D721Med (cell line): ENCODE results near the gene L3MBTL1.

Experiments
- DNase-seq: peaks from one replicate; pipeline ENCODE4 v3.0.0; 2011; ENCODE audit warnings: low spot score; ENCODE audit not compliant: insufficient read length
- FAIRE-seq: peaks from 2 replicates; lab custom pipeline; 2011; peaks lifted over from hg19 to GRCh38; lab: Jason Lieb, UNC
- TF ChIP-seq, protein P1 (sequence below): IDR thresholded peaks from 2 replicates; pipeline ENCODE4 v1.5.1; 2012; ENCODE audit warnings: mild to moderate bottlenecking, control low read depth; ENCODE audit not compliant: insufficient read depth; ENCODE audit errors: missing control alignments

L3MBTL1 gene

DNA sequence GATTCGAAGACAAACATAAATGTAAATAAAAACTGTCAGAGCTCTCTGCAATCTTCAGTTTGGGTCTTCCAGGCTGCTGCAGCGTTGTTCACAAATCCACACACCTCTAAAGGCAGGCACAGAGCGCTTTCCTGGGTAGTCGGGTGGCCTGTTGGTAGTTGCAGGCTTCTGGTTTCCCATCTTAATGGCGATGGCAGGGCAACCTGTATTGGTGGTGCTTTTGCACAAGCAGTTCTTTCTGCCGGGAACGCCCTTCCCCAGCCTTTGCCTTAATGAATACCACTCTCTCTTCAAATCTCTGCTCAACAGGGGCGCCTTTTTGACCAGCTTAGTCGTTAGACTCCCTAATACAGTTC is 82.5 kb downstream of the L3MBTL1 start:
- FAIRE-seq (no peak), DNase-seq (no peak)
- TF ChIP-seq, protein P1, sequence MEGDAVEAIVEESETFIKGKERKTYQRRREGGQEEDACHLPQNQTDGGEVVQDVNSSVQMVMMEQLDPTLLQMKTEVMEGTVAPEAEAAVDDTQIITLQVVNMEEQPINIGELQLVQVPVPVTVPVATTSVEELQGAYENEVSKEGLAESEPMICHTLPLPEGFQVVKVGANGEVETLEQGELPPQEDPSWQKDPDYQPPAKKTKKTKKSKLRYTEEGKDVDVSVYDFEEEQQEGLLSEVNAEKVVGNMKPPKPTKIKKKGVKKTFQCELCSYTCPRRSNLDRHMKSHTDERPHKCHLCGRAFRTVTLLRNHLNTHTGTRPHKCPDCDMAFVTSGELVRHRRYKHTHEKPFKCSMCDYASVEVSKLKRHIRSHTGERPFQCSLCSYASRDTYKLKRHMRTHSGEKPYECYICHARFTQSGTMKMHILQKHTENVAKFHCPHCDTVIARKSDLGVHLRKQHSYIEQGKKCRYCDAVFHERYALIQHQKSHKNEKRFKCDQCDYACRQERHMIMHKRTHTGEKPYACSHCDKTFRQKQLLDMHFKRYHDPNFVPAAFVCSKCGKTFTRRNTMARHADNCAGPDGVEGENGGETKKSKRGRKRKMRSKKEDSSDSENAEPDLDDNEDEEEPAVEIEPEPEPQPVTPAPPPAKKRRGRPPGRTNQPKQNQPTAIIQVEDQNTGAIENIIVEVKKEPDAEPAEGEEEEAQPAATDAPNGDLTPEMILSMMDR, result no peak

DNA sequence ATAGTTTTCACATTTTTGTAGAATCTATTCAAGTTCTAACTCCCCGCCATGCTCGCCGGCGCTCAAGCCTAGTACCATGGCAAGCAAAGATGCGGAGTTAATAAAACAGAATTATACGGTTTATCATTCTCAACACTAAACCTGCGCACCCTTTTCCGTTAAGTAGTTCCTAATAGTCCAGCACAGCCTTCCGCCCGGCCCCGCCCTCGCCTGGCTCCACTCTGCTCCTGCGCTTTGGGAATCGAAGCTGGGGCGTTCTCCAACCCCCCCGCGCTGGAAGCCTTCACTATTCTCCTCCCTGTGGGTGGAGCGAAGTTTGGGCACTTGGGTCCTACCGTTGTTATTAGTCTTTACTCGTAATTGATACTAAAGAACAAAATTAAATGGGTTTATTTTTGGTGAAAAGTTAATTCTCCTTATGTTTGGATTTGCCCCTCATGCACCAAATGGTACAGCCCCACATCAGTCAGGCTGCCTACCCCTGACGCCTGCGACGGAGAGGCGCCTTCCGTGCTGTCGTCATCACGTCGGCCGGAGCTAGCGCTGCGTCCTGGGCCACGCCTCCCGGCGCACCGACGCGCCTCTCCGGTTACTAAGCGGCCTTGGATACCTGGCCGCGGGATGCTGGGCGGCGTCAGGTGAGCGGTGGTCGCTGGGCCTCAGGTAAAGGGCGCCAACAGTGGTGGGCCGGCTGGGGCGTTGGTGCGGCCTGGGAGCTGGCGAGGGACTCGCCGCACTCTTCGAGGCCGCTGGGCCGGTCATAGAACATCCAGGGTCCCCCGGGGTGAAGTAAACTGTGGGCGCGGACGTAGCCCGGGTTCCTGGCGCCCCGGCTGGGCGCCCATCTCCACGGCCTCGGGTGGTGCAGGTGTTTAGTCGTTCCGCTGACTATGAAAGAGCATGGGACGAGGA is 83.2 kb downstream of the L3MBTL1 start, which contains the start of gene IFT52:
Gene IFT52 (plus strand): TSS at position 546 of the 912 bp plus-strand sequence. CDS start 3,762 bp downstream, outside the sequence.
- TF ChIP-seq, protein P1, result no peak
- FAIRE-seq (no peak), DNase-seq (peak; percentile 61)
